ENCODE measurements around the gene POU6F2. TPM values are rescaled to one million over a fixed set of nuclear protein-coding genes. Genes with fewer than 3 reads are reported as not detected.

Gene POU6F2
- total and polyA plus RNA-seq, 2 experiments from 2014 or later, result not detected

GRCh38 chr7:39210362-39210761 is 232.7 kb downstream of the POU6F2 start:
- H3F3A ChIP-seq (ENCODE audit: insufficient read depth), result no peaks in the 10 kb centered on the region
- WGBS, 2 experiments (ENCODE audit: low coverage in 1 of 2, low lambda C conversion rate in 2 of 2, missing lambda C conversion rate in 2 of 2), result 16 to 25% methylated on average over 6 of the region's 6 CpGs
- no peak for DNase-seq
- in situ Hi-C loops (cut with MboI), result no loop called here
- no peaks in the 10 kb centered on the region for H4K20me1 ChIP-seq (ENCODE audit: insufficient read depth)
- H3K9me3 ChIP-seq (ENCODE audit: low read depth), result no peaks in the 10 kb centered on the region
- no peaks in the 10 kb centered on the region for H3K27me3 ChIP-seq (replicated peaks; ENCODE audit: insufficient read depth)
- no peaks in the 10 kb centered on the region for H3K36me3 ChIP-seq (ENCODE audit: low read depth)
- no peaks in the 10 kb centered on the region for H3K9me2 ChIP-seq (ENCODE audit: insufficient read depth)
- no peak overlapping the region for H3K4me2 ChIP-seq (ENCODE audit: unreplicated experiment)
- H3K79me2 ChIP-seq (ENCODE audit: insufficient read depth), result no peaks in the 10 kb centered on the region
- no peak overlapping the region for H2AFZ ChIP-seq
- no peaks in the 10 kb centered on the region for H3K4me1 ChIP-seq (ENCODE audit: insufficient read depth)
- TF ChIP-seq EZH2 (IDR thresholded peaks at IDR 0.05; ENCODE audit: insufficient read depth, poor library complexity, severe bottlenecking) (no peak), EZH2phosphoT487 (IDR thresholded peaks at IDR 0.05; ENCODE audit: insufficient read depth, low read depth) (no peak)
- H3K4me3 ChIP-seq, result no peak overlapping the region
- no peak overlapping the region for H3K27ac ChIP-seq
- H3K9ac ChIP-seq, result no peak overlapping the region

- no peaks in the 10 kb centered on the region for H3K9me3 ChIP-seq (ENCODE audit: low read depth)
- H3K9ac ChIP-seq, result no peak overlapping the region
- H3F3A ChIP-seq (ENCODE audit: insufficient read depth), result no peaks in the 10 kb centered on the region
- H2AFZ ChIP-seq, result no peak overlapping the region
- no peak overlapping the region for H3K27ac ChIP-seq
- TF ChIP-seq EZH2 (IDR thresholded peaks at IDR 0.05; ENCODE audit: insufficient read depth, poor library complexity, severe bottlenecking) (no peak), EZH2phosphoT487 (IDR thresholded peaks at IDR 0.05; ENCODE audit: insufficient read depth, low read depth) (no peak)
- no peaks in the 10 kb centered on the region for H3K36me3 ChIP-seq (ENCODE audit: low read depth)
- WGBS, 2 experiments (ENCODE audit: low coverage in 1 of 2, low lambda C conversion rate in 2 of 2, missing lambda C conversion rate in 2 of 2), result 20 to 21% methylated on average over 3 of the region's 3 CpGs
- no peaks in the 10 kb centered on the region for H4K20me1 ChIP-seq (ENCODE audit: insufficient read depth)
- DNase-seq, result no peak
- no peaks in the 10 kb centered on the region for H3K9me2 ChIP-seq (ENCODE audit: insufficient read depth)
- H3K4me3 ChIP-seq, result no peak overlapping the region
- H3K4me1 ChIP-seq (ENCODE audit: insufficient read depth), result no peaks in the 10 kb centered on the region
- in situ Hi-C loops (cut with MboI), result no loop called here
- H3K27me3 ChIP-seq (replicated peaks; ENCODE audit: insufficient read depth), result no peaks in the 10 kb centered on the region; the same call in 1 of the 2 replicates
- no peak overlapping the region for H3K4me2 ChIP-seq (ENCODE audit: unreplicated experiment)
- no peaks in the 10 kb centered on the region for H3K79me2 ChIP-seq (ENCODE audit: insufficient read depth)
Observed at GRCh38 chr7:39211581-39211980, 233.9 kb downstream of the POU6F2 start.

GRCh38 chr7:39212876-39213275 is 235.2 kb downstream of the POU6F2 start:
- Histone ChIP-seq H3K9me3 (ENCODE audit: low read depth) (no peaks in the 10 kb centered on the region), H3K4me2 (ENCODE audit: unreplicated experiment) (no peak overlapping the region), H3K27ac (no peak overlapping the region), H3K9ac (no peak overlapping the region), H3K36me3 (ENCODE audit: low read depth) (no peaks in the 10 kb centered on the region), H3K79me2 (ENCODE audit: insufficient read depth) (no peaks in the 10 kb centered on the region), H3K9me2 (ENCODE audit: insufficient read depth) (no peaks in the 10 kb centered on the region), H3K4me3 (no peak overlapping the region), H3K27me3 (replicated peaks; ENCODE audit: insufficient read depth) (no peaks in the 10 kb centered on the region; the same call in 1 of the 2 replicates), H4K20me1 (ENCODE audit: insufficient read depth) (no peaks in the 10 kb centered on the region), H3F3A (ENCODE audit: insufficient read depth) (no peaks in the 10 kb centered on the region), H2AFZ (no peak overlapping the region), H3K4me1 (ENCODE audit: insufficient read depth) (no peaks in the 10 kb centered on the region)
- no peak for DNase-seq
- in situ Hi-C loops (cut with MboI), result no loop called here
- TF ChIP-seq EZH2phosphoT487 (IDR thresholded peaks at IDR 0.05; ENCODE audit: insufficient read depth, low read depth), result no peak
- no peak for TF ChIP-seq EZH2 (IDR thresholded peaks at IDR 0.05; ENCODE audit: insufficient read depth, poor library complexity, severe bottlenecking)
- whole genome bisulfite sequencing, 2 experiments (ENCODE audit: low coverage in 1 of 2, low lambda C conversion rate in 2 of 2, missing lambda C conversion rate in 2 of 2), result 0 to 1% methylated on average over 2 of the region's 2 CpGs

DNA sequence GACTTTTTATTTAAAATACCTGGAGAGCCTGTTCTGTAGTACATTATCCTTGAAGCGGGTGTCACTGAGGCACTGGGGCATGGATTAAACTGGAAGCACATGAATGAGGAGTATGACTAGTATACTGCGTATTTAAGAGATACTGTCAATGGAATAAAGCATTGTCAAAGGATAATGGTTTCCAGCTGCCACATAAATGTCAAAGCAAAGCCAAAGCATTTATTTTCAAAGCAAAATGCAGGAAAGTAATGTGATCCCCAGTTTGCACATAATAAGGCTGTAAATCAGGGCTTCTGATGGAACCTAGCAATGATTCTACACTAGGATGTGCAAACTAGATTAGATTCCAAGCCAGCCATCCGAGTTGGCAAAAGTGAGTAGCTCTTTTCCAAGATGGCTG is 240.1 kb downstream of the POU6F2 start:
- Histone ChIP-seq H3K36me3 (ENCODE audit: low read depth) (no peaks in the 10 kb centered on the region), H3K27me3 (replicated peaks; ENCODE audit: insufficient read depth) (no peaks in the 10 kb centered on the region; the same call in 1 of the 2 replicates), H3K79me2 (ENCODE audit: insufficient read depth) (no peaks in the 10 kb centered on the region), H3K27ac (no peak overlapping the region), H3K4me2 (ENCODE audit: unreplicated experiment) (no peak overlapping the region), H3K9ac (no peak overlapping the region), H3K9me2 (ENCODE audit: insufficient read depth) (no peaks in the 10 kb centered on the region), H2AFZ (no peak overlapping the region), H3K4me3 (no peak overlapping the region), H4K20me1 (ENCODE audit: insufficient read depth) (no peaks in the 10 kb centered on the region), H3K4me1 (ENCODE audit: insufficient read depth) (no peaks in the 10 kb centered on the region), H3F3A (ENCODE audit: insufficient read depth) (no peaks in the 10 kb centered on the region), H3K9me3 (ENCODE audit: low read depth) (no peaks in the 10 kb centered on the region)
- no peak for DNase-seq
- 17 to 23% methylated on average over 3 of the region's 3 CpGs for WGBS, 2 experiments (ENCODE audit: low coverage in 1 of 2, low lambda C conversion rate in 2 of 2, missing lambda C conversion rate in 2 of 2)
- in situ Hi-C loops (cut with MboI), result no loop called here
- TF ChIP-seq EZH2phosphoT487 (IDR thresholded peaks at IDR 0.05; ENCODE audit: insufficient read depth, low read depth) (no peak), EZH2 (IDR thresholded peaks at IDR 0.05; ENCODE audit: insufficient read depth, poor library complexity, severe bottlenecking) (no peak)

GRCh38 chr7:39219869-39220268 is 242.2 kb downstream of the POU6F2 start:
- H3K4me1 ChIP-seq (ENCODE audit: insufficient read depth), result no peaks in the 10 kb centered on the region
- H3F3A ChIP-seq (ENCODE audit: insufficient read depth), result no peaks in the 10 kb centered on the region
- H3K4me3 ChIP-seq, result no peak overlapping the region
- H3K9ac ChIP-seq, result no peak overlapping the region
- DNase-seq, result no peak
- no peaks in the 10 kb centered on the region for H4K20me1 ChIP-seq (ENCODE audit: insufficient read depth)
- no peaks in the 10 kb centered on the region for H3K79me2 ChIP-seq (ENCODE audit: insufficient read depth)
- H3K27me3 ChIP-seq (replicated peaks; ENCODE audit: insufficient read depth), result no peaks in the 10 kb centered on the region; the same call in 1 of the 2 replicates
- H2AFZ ChIP-seq, result no peak overlapping the region
- H3K9me2 ChIP-seq (ENCODE audit: insufficient read depth), result no peaks in the 10 kb centered on the region
- 51 to 56% methylated on average over 4 of the region's 4 CpGs for WGBS, 2 experiments (ENCODE audit: low coverage in 1 of 2, low lambda C conversion rate in 2 of 2, missing lambda C conversion rate in 2 of 2)
- in situ Hi-C loops (cut with MboI), result no loop called here
- no peak overlapping the region for H3K4me2 ChIP-seq (ENCODE audit: unreplicated experiment)
- no peaks in the 10 kb centered on the region for H3K36me3 ChIP-seq (ENCODE audit: low read depth)
- no peak overlapping the region for H3K27ac ChIP-seq
- TF ChIP-seq EZH2 (IDR thresholded peaks at IDR 0.05; ENCODE audit: insufficient read depth, poor library complexity, severe bottlenecking), result no peak
- TF ChIP-seq EZH2phosphoT487 (IDR thresholded peaks at IDR 0.05; ENCODE audit: insufficient read depth, low read depth), result no peak
- H3K9me3 ChIP-seq (ENCODE audit: low read depth), result no peaks in the 10 kb centered on the region
